OCI-LY7 (cell line): ENCODE data around the gene TRAPPC3L. TPM values are rescaled to one million over a fixed set of nuclear protein-coding genes. Genes with fewer than 3 reads are reported as not detected.

Experiments used
- BruUV-seq: library from RNA; stranded (reverse); fragments of 400-500 nt; replicated peaks from 2 replicates; lab custom pipeline; 2021; lab: Mats Ljungman, UMichigan
- CTCF ChIA-PET: fragments of 300-600 bp; sonication (Branson Sonifier 250); formaldehyde crosslinking; loops from one replicate; lab custom pipeline; 2022; ENCODE audit warnings: antibody characterized with exemption; ENCODE audit not compliant: unreplicated experiment; lab: Charles Lee
- POLR2A ChIA-PET: fragments of 300-600 bp; sonication (Branson Sonifier 250); formaldehyde crosslinking; loops from one replicate; lab custom pipeline; 2022; ENCODE audit warnings: antibody characterized with exemption; lab: Charles Lee
- DNase-seq: peaks from one replicate; pipeline ENCODE4 v3.0.0-alpha.2; 2015; ENCODE audit warnings: low spot score
- H2AFZ ChIP-seq: fragments of 200-600 bp; sonication (generic), shearing (Covaris generic); 2 replicates; pipeline ENCODE4 v1.6.1; 2014; ENCODE audit warnings: mild to moderate bottlenecking, antibody characterized with exemption, low read length, moderate library complexity
- H3K27ac ChIP-seq: fragments of 200-600 bp; sonication (generic); 2 replicates; pipeline ENCODE4 v1.5.1; 2014; ENCODE audit warnings: mixed run types, low read depth, mild to moderate bottlenecking, moderate library complexity, low read length, inconsistent platforms; ENCODE audit not compliant: poor library complexity, severe bottlenecking
- H3K36me3 ChIP-seq: fragments of 200-600 bp; sonication (generic); 2 replicates; pipeline ENCODE4 v1.6.1; 2014; ENCODE audit warnings: mild to moderate bottlenecking, antibody characterized with exemption, low read length, moderate library complexity, mixed read lengths; ENCODE audit not compliant: insufficient read depth
- H3K4me1 ChIP-seq: fragments of 200-600 bp; sonication (generic); 2 replicates; pipeline ENCODE4 v1.5.1; 2014; ENCODE audit warnings: mild to moderate bottlenecking, low read length; ENCODE audit not compliant: insufficient read depth, poor library complexity, severe bottlenecking
- H3K4me2 ChIP-seq: fragments of 200-600 bp; sonication (generic); 2 replicates; pipeline ENCODE4 v1.6.1; 2014; ENCODE audit warnings: mild to moderate bottlenecking, low read length
- H3K4me3 ChIP-seq: fragments of 200-600 bp; sonication (generic); 2 replicates; pipeline ENCODE4 v1.5.1; 2014; ENCODE audit warnings: mild to moderate bottlenecking, low read depth, low read length; ENCODE audit not compliant: poor library complexity, severe bottlenecking
- H3K79me2 ChIP-seq: fragments of 200-600 bp; sonication (generic); 2 replicates; pipeline ENCODE4 v1.6.1; 2016; ENCODE audit warnings: low read depth, mild to moderate bottlenecking, low read length, moderate library complexity, mixed read lengths; ENCODE audit not compliant: insufficient read depth
- H3K9me2 ChIP-seq: fragments of 200-600 bp; sonication (generic); 2 replicates; pipeline ENCODE4 v1.6.1; 2016; ENCODE audit warnings: mild to moderate bottlenecking, low read length, mixed read lengths; ENCODE audit not compliant: insufficient read depth
- H3K9me3 ChIP-seq: fragments of 200-600 bp; sonication (generic); 2 replicates; pipeline ENCODE4 v1.6.1; 2014; ENCODE audit warnings: mild to moderate bottlenecking, mixed run types, low read length, mixed read lengths
- H4K20me1 ChIP-seq: fragments of 200-600 bp; sonication (generic); 2 replicates; pipeline ENCODE4 v1.6.1; 2014; ENCODE audit warnings: mild to moderate bottlenecking, antibody characterized with exemption, low read length, moderate library complexity, mixed read lengths; ENCODE audit not compliant: insufficient read depth
- EZH2phosphoT487 ChIP-seq: fragments of 200-600 bp; sonication (generic); IDR thresholded peaks from 2 replicates; pipeline ENCODE4 v1.6.1; 2018; ENCODE audit warnings: low read depth, borderline replicate concordance, mild to moderate bottlenecking, mixed run types, antibody characterized with exemption, low read length, moderate library complexity, mixed read lengths
- intact Hi-C: fragments of 100-400 bp; cut with micrococcal nuclease; formaldehyde crosslinking; loops from one replicate; pipeline ENCODE4 v1.10.0; 2022; ENCODE audit not compliant: unreplicated experiment
- total RNA-seq, 2 experiments: library from RNA; depleted of rRNA in 1 of 2; stranded (reverse); fragments of >200 nt in 1 of 2; shearing (Covaris generic) in 1 of 2; gene quantifications; 2 replicates each; pipeline ENCODE4 v1.2.3, GENCODE V29; 2014 to 2022
- TF ChIP-seq, protein P1 (sequence below): fragments of 200-600 bp; sonication (generic); conservative IDR thresholded peaks from 2 replicates; pipeline ENCODE4 v1.5.1; 2014; ENCODE audit warnings: mild to moderate bottlenecking, antibody characterized with exemption, low read length, moderate library complexity, mixed read lengths

The TRAPPC3L gene
- total RNA-seq, 2 experiments from 2014 or later = not detected

DNA sequence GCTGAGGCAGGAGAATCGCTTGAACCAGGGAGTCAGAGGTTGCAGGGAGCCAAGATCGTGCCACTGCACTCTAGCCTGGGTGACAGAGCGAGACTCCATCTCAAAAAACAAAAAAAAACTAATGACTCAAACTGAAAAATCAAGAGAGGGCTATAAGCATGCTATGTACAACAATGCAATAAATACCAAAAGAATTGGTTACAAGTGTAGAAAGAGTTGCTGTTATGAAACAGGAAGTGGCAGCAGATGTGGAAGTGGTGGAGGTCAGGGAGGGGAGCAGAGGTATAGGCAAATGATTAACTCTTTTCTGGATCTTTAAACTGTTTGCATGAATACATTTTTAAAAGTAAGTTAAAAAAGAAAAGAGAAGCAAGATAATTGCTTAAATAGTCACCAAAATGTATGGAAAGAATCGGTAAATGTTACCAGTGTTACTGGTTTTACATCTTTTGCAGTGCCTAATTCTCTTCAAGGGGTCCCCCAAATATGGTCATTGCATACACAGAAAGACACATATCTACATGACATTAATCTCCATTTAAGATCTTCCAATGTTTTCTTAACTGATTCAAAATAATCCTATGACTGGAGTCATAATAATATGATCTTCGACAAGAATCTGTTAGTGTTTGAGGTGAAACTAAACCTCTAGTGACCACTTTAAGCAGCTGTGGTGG lies 69.3 kb downstream of the TRAPPC3L start:
- H3K27ac ChIP-seq = no peak overlapping the region
- H3K4me3 ChIP-seq = peak overlapping the region; percentile 19
- H3K9me3 ChIP-seq = no peaks in the 10 kb centered on the region
- ChIA-PET CTCF (no interaction called here), POLR2A (interaction anchor here (1.0 kb wide), 1 partner anchor 63 kb away, joined by 5 read pairs; no protein-coding TSS in a partner anchor)
- H3K9me2 ChIP-seq = no peaks in the 10 kb centered on the region
- intact Hi-C loops = loop anchor here (5.0 kb wide), 1 partner anchor 69 kb away; no protein-coding TSS in a partner anchor
- peak overlapping the region; percentile 61; the same call in 1 of the 2 replicates for H2AFZ ChIP-seq
- H3K79me2 ChIP-seq = no peaks in the 10 kb centered on the region
- H3K4me1 ChIP-seq = peaks cover 20% of the 10 kb centered on the region
- DNase-seq = peak; percentile 53
- H4K20me1 ChIP-seq = no peaks in the 10 kb centered on the region
- peak overlapping the region; percentile 46 for H3K4me2 ChIP-seq
- no TSS peak for BruUV-seq
- H3K36me3 ChIP-seq = no peaks in the 10 kb centered on the region
- TF ChIP-seq, protein P1, sequence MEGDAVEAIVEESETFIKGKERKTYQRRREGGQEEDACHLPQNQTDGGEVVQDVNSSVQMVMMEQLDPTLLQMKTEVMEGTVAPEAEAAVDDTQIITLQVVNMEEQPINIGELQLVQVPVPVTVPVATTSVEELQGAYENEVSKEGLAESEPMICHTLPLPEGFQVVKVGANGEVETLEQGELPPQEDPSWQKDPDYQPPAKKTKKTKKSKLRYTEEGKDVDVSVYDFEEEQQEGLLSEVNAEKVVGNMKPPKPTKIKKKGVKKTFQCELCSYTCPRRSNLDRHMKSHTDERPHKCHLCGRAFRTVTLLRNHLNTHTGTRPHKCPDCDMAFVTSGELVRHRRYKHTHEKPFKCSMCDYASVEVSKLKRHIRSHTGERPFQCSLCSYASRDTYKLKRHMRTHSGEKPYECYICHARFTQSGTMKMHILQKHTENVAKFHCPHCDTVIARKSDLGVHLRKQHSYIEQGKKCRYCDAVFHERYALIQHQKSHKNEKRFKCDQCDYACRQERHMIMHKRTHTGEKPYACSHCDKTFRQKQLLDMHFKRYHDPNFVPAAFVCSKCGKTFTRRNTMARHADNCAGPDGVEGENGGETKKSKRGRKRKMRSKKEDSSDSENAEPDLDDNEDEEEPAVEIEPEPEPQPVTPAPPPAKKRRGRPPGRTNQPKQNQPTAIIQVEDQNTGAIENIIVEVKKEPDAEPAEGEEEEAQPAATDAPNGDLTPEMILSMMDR = no peak
- no peak for TF ChIP-seq EZH2phosphoT487

DNA sequence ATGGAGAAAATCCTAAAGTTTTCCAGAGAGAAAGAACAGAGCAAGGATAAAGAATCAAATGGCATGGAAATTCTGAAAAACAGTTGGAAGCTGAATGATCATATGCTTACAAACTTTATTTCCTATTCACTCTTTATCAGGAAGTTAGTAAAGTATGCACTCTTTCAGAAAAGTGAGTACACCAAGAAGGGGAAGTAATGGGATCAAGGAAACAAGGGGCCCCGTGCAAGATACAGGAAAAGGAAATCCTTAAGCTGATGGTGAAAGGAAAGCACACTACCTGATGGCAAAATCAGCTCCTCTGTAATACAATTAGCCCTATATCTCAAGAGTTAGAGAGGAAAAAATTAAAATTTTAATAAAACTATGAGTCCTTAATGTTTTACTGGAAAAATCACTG lies 70.3 kb downstream of the TRAPPC3L start:
- no peaks in the 10 kb centered on the region for H3K79me2 ChIP-seq
- no peaks in the 10 kb centered on the region for H4K20me1 ChIP-seq
- H2AFZ ChIP-seq = peak overlapping the region; percentile 61; the same call in 1 of the 2 replicates
- no peaks in the 10 kb centered on the region for H3K9me2 ChIP-seq
- CTCF ChIA-PET = no interaction called here
- POLR2A ChIA-PET = interaction anchor here (0.7 to 1.7 kb wide), 4 partner anchors 11 to 71 kb away, joined by 3 to 5 read pairs (median 4); no protein-coding TSS in a partner anchor
- H3K9me3 ChIP-seq = no peaks in the 10 kb centered on the region
- no TSS peak for BruUV-seq
- H3K27ac ChIP-seq = no peak overlapping the region
- peak overlapping the region; percentile 46 for H3K4me2 ChIP-seq
- H3K36me3 ChIP-seq = no peaks in the 10 kb centered on the region
- H3K4me3 ChIP-seq = no peak overlapping the region
- H3K4me1 ChIP-seq = peaks cover 20% of the 10 kb centered on the region
- intact Hi-C loops = loop anchor here (5.0 kb wide), 1 partner anchor 68 kb away; no protein-coding TSS in a partner anchor
- DNase-seq = peak; percentile 10
- no peak for TF ChIP-seq EZH2phosphoT487
- TF ChIP-seq, protein P1 = no peak

DNA sequence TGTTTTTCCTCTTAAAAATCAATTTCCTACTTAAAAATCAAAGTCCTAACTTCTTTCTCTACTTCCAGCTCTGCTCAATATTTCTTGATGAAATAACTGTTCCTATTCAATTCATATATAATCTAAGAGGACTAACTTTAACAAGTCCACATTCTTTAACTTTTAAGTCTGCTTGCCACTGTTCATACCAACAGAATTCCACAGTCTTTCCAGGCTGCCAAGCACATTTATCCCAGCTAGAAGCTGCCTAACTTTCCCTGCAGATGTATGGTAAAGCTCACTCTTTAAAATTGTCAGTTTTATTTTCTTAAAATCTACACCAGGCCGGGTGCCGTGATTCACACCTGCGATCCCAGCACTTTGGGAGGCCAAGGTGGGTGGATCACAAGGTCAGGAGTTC lies 72.8 kb downstream of the TRAPPC3L start:
- H3K9me3 ChIP-seq = no peaks in the 10 kb centered on the region
- ChIA-PET POLR2A (interaction anchor here (1.0 kb wide), 1 partner anchor 56 kb away, joined by 5 read pairs; no protein-coding TSS in a partner anchor), CTCF (no interaction called here)
- no peak for DNase-seq
- no peak overlapping the region for H3K27ac ChIP-seq
- H4K20me1 ChIP-seq = no peaks in the 10 kb centered on the region
- H3K9me2 ChIP-seq = no peaks in the 10 kb centered on the region
- TF ChIP-seq, protein P1 = no peak
- no peak for TF ChIP-seq EZH2phosphoT487
- H2AFZ ChIP-seq = no peak overlapping the region
- no peak overlapping the region for H3K4me3 ChIP-seq
- no peaks in the 10 kb centered on the region for H3K79me2 ChIP-seq
- peaks cover 20% of the 10 kb centered on the region for H3K4me1 ChIP-seq
- BruUV-seq = no TSS peak
- H3K4me2 ChIP-seq = no peak overlapping the region
- H3K36me3 ChIP-seq = no peaks in the 10 kb centered on the region
- intact Hi-C loops = no loop called here
